ENCODE data around the gene SPATA1. TPM values are rescaled to one million over a fixed set of nuclear protein-coding genes. Genes with fewer than 3 reads are reported as not detected.

The SPATA1 gene
- total RNA-seq, 1 experiment from 2014 or later, result 0.85 TPM

- TF ChIP-seq ELF4 (CRISPR knock-in tag; IDR thresholded peaks at IDR 0.05; ENCODE audit: low read depth) (no peak), ZNF532 (CRISPR knock-in tag; IDR thresholded peaks at IDR 0.05; ENCODE audit: borderline replicate concordance) (no peak)
Measured at GRCh38 chr1:84570436-84571149, 64.4 kb downstream of the SPATA1 start (continued).

GRCh38 chr1:84571150-84571535 lies 65.0 kb downstream of the SPATA1 start:
- no peak for DNase-seq (ENCODE audit: low spot score)
- TF ChIP-seq AFF4 (CRISPR knock-in tag; IDR thresholded peaks at IDR 0.05; ENCODE audit: borderline replicate concordance) (no peak), ZNF423 (CRISPR knock-in tag; IDR thresholded peaks at IDR 0.05) (no peak), TCF7 (CRISPR knock-in tag; IDR thresholded peaks at IDR 0.05; ENCODE audit: low read depth) (no peak)
- H3K4me3 Mint-ChIP-seq, result no peak overlapping the region
- H3K9me3 Mint-ChIP-seq, result no peaks in the 10 kb centered on the region; the same call in 1 of the 2 replicates
- CTCF ChIA-PET, result no interaction called here
- H3K27me3 Mint-ChIP-seq (ENCODE audit: low read depth), result 0 out of 2 replicates have a peak, but pooled peaks cover 2% of the 10 kb centered on the region
- H3K36me3 Mint-ChIP-seq, result peaks cover 25% of the 10 kb centered on the region
- POLR2A ChIA-PET, result interaction anchor here (0.6 kb wide), 1 partner anchor 368 kb away, joined by 3 read pairs; no protein-coding TSS in a partner anchor
- peaks cover 44% of the 10 kb centered on the region for H3K4me1 Mint-ChIP-seq
- no peak overlapping the region for H3K27ac Mint-ChIP-seq
- no peak for ATAC-seq

- Mint-ChIP-seq H3K9me3 (no peaks in the 10 kb centered on the region; the same call in 1 of the 2 replicates), H3K36me3 (peaks cover 17% of the 10 kb centered on the region), H3K27me3 (ENCODE audit: low read depth) (0 out of 2 replicates have a peak, but pooled peaks cover 2% of the 10 kb centered on the region), H3K4me1 (peaks cover 46% of the 10 kb centered on the region), H3K27ac (peak overlapping the region; percentile 98), H3K4me3 (peak overlapping the region; percentile 89)
- no peak for TF ChIP-seq JAZF1 (CRISPR knock-in tag; IDR thresholded peaks at IDR 0.05)
- no peak for TF ChIP-seq NFE2L1 (CRISPR knock-in tag; IDR thresholded peaks at IDR 0.05)
- ATAC-seq, result no peak
- no peak for DNase-seq (ENCODE audit: low spot score)
- ChIA-PET POLR2A (interaction anchor here (1.0 to 1.4 kb wide), 3 partner anchors 11 to 68 kb away, joined by 4 to 7 read pairs (median 5); partner anchors contain the start of genes GNG5 and SPATA1), CTCF (interaction anchor here (1.1 to 2.2 kb wide), 8 partner anchors 14 to 371 kb away, joined by 3 to 8 read pairs (median 6); partner anchors contain the start of genes GNG5 and SPATA1)
Measured at GRCh38 chr1:84573481-84573966, 67.3 kb downstream of the SPATA1 start.

GRCh38 chr1:84573967-84574842 lies 68.0 kb downstream of the SPATA1 start, which contains the start of gene CTBS:
TSS of gene CTBS (minus strand) at chr1:84574440. CDS start at chr1:84574415, 25 bp downstream.
- Mint-ChIP-seq H3K4me1 (peaks cover 46% of the 10 kb centered on the region), H3K36me3 (peaks cover 10% of the 10 kb centered on the region), H3K27me3 (ENCODE audit: low read depth) (0 out of 2 replicates have a peak, but pooled peaks cover 2% of the 10 kb centered on the region), H3K9me3 (peaks cover 3% of the 10 kb centered on the region), H3K4me3 (peak within 1 kb of the TSS; percentile 89), H3K27ac (peak within 1 kb of the TSS; percentile 98)
- ChIA-PET CTCF (interaction anchor here (0.7 to 2.2 kb wide), 10 partner anchors 11 to 448 kb away, joined by 3 to 8 read pairs (median 5); partner anchors contain the start of genes GNG5 and SPATA1), POLR2A (interaction anchor here (1.0 to 1.3 kb wide), 2 partner anchors 10 to 68 kb away, joined by 4 to 7 read pairs; partner anchors contain the start of genes GNG5 and SPATA1)
- ATAC-seq, result peak; percentile 95
- DNase-seq (ENCODE audit: low spot score), result peak; percentile 89
- no peak for TF ChIP-seq RORB (CRISPR knock-in tag; IDR thresholded peaks at IDR 0.05)
- no peak for TF ChIP-seq ZNF425 (CRISPR knock-in tag; conservative IDR thresholded peaks at IDR 0.05)
- no peak for TF ChIP-seq ATF2 (CRISPR knock-in tag; IDR thresholded peaks at IDR 0.05; ENCODE audit: borderline replicate concordance, low read depth)
- TF ChIP-seq ELF4 (CRISPR knock-in tag; IDR thresholded peaks at IDR 0.05; ENCODE audit: low read depth), result no peak
